Camera-type eye (tissue), 1 donor: ENCODE measurements around the gene FLG2. TPM values are rescaled to one million over a fixed set of nuclear protein-coding genes. Genes with fewer than 3 reads are reported as not detected.

Experiments
- total RNA-seq: library from RNA; depleted of rRNA; stranded (reverse); fragments of >200 nt; gene quantifications from one replicate; pipeline ENCODE4 v1.2.3, GENCODE V29; 2014

Gene FLG2
- 0.88 TPM for total RNA-seq

GRCh38 chr1:152359906-152360305, at the start of gene FLG2:
FLG2 (minus strand) TSS chr1:152360006; CDS start chr1:152358884, 1,122 bp downstream.

DNA sequence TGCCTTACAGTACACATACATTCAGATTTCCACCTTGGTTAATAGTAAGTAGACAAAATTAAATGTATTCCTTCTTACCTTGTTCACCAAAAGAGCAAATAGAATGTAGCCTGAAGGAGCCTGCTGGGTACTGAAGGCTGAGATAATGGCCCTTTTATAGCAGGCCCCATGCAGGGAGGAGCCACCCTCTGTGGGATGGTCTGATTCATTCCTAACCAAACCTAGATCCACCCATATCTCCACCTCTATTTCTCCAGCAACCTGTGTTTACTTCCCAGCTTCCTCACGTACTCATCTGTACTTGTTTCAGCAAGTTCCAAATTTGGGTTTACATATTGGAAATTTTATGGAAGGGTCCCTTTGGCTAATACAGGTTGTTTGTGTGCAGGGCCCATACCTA, 34.7 kb downstream of the FLG2 start, which contains the start of gene FLG:
Gene FLG, minus strand, starts transcription at position 129 of the 400 bp plus-strand sequence. CDS start 9,783 bp downstream, outside the sequence.

Other genes with a start within 250 kb of the FLG2 start
- 0.66 TPM for gene TCHH, start 244.6 kb downstream of the FLG2 start, total RNA-seq
- gene RPTN, start 200.8 kb downstream of the FLG2 start, total RNA-seq, result not detected
- not detected for gene HRNR, start 135.8 kb downstream of the FLG2 start, total RNA-seq
- gene FLG, start 34.8 kb downstream of the FLG2 start, total RNA-seq, result 1.3 TPM
- gene CRNN, start 54.3 kb upstream of the FLG2 start, total RNA-seq, result not detected
- gene LCE5A, start 150.8 kb upstream of the FLG2 start, total RNA-seq, result not detected
- gene CRCT1, start 154.5 kb upstream of the FLG2 start, total RNA-seq, result not detected
- gene LCE3E, start 206.8 kb upstream of the FLG2 start, total RNA-seq, result not detected
- not detected for gene LCE3D, start 220.5 kb upstream of the FLG2 start, total RNA-seq
- not detected for gene LCE3C, start 240.2 kb upstream of the FLG2 start, total RNA-seq